GM23338 (cell line): Measurements from ENCODE around the gene CHD2. TPM values are rescaled to one million over a fixed set of nuclear protein-coding genes. Genes with fewer than 3 reads are reported as not detected.

ENCODE experiments used
- ATAC-seq: fragments of 200-7000 bp; cut with Tn5 transposase; 3 replicates; pipeline ENCODE4 v1.9.1; 2020
- DNase-seq: peaks from one replicate; pipeline ENCODE4 v3.0.0-alpha.2; 2015; ENCODE audit warnings: low spot score
- H2AFZ ChIP-seq: fragments of 200-600 bp; sonication (generic); 2 replicates; pipeline ENCODE4 v1.8.0; 2016; ENCODE audit warnings: antibody characterized with exemption, mild to moderate bottlenecking, moderate library complexity
- H3F3A ChIP-seq: fragments of 200-600 bp; sonication (generic); replicated peaks from 2 replicates; pipeline ENCODE4 v1.8.0; 2017; ENCODE audit warnings: antibody characterized with exemption, mixed run types, low read depth
- H3K27ac ChIP-seq: fragments of 200-600 bp; sonication (generic); 2 replicates; pipeline ENCODE4 v1.6.1; 2016; ENCODE audit warnings: low read depth
- H3K27me3 ChIP-seq: fragments of 200-600 bp; sonication (generic); 2 replicates; pipeline ENCODE4 v1.8.0; 2016; ENCODE audit warnings: mild to moderate bottlenecking, mixed run types, moderate library complexity; ENCODE audit not compliant: insufficient read depth
- H3K36me3 ChIP-seq: fragments of 200-600 bp; sonication (generic); 2 replicates; pipeline ENCODE4 v1.8.0; 2016; ENCODE audit warnings: mild to moderate bottlenecking; ENCODE audit not compliant: insufficient read depth
- H3K4me1 ChIP-seq: fragments of 200-600 bp; sonication (generic); 2 replicates; pipeline ENCODE4 v1.8.0; 2016; ENCODE audit warnings: mild to moderate bottlenecking, moderate library complexity; ENCODE audit not compliant: insufficient read depth
- H3K4me2 ChIP-seq: fragments of 200-600 bp; sonication (generic); 2 replicates; pipeline ENCODE4 v1.7.1; 2017; ENCODE audit warnings: mixed run types
- H3K4me3 ChIP-seq: fragments of 200-600 bp; sonication (generic); 2 replicates; pipeline ENCODE4 v1.6.1; 2016; ENCODE audit warnings: mixed run types
- H3K79me2 ChIP-seq: fragments of 200-600 bp; sonication (generic); replicated peaks from 2 replicates; pipeline ENCODE4 v1.8.0; 2017; ENCODE audit warnings: mild to moderate bottlenecking; ENCODE audit not compliant: insufficient read depth
- H3K9me2 ChIP-seq: fragments of 200-600 bp; sonication (generic); 2 replicates; pipeline ENCODE4 v1.8.0; 2017; ENCODE audit not compliant: insufficient read depth
- H4K20me1 ChIP-seq: fragments of 200-600 bp; sonication (generic); replicated peaks from 2 replicates; pipeline ENCODE4 v1.8.0; 2017; ENCODE audit warnings: mild to moderate bottlenecking; ENCODE audit not compliant: insufficient read depth
- H3K27ac Mint-ChIP-seq: 2 replicates; pipeline ENCODE4 v1.8.0; 2020; ENCODE audit warnings: inconsistent platforms, mild to moderate bottlenecking, moderate library complexity, mixed read lengths
- H3K27me3 Mint-ChIP-seq: 3 replicates; pipeline ENCODE4 v1.8.0; 2022; ENCODE audit warnings: low read depth, mild to moderate bottlenecking, moderate library complexity, mixed read lengths, inconsistent platforms; ENCODE audit not compliant: insufficient read depth, poor library complexity
- H3K36me3 Mint-ChIP-seq: 3 replicates; pipeline ENCODE4 v1.8.0; 2021; ENCODE audit warnings: low read depth, mild to moderate bottlenecking, inconsistent platforms, moderate library complexity, mixed read lengths
- H3K4me1 Mint-ChIP-seq: 3 replicates; pipeline ENCODE4 v1.8.0; 2020; ENCODE audit warnings: mild to moderate bottlenecking, inconsistent platforms, mixed read lengths
- H3K4me3 Mint-ChIP-seq: 3 replicates; pipeline ENCODE4 v1.8.0; 2021; ENCODE audit warnings: moderate library complexity, mild to moderate bottlenecking, inconsistent platforms, mixed read lengths
- H3K9me3 Mint-ChIP-seq: 3 replicates; pipeline ENCODE4 v1.8.0; 2020; ENCODE audit warnings: moderate library complexity, mild to moderate bottlenecking, inconsistent platforms, mixed read lengths
- CREB1 ChIP-seq: fragments of 250-450 bp; sonication (Bioruptor Pico); IDR thresholded peaks from 2 replicates; pipeline ENCODE4 v1.5.0; 2020; ENCODE audit warnings: low read depth, mild to moderate bottlenecking, moderate library complexity
- EZH2 ChIP-seq: fragments of 200-600 bp; sonication (generic); IDR thresholded peaks from one replicate; pipeline ENCODE4 v1.8.0; 2017; ENCODE audit warnings: antibody characterized with exemption, mild to moderate bottlenecking, low read depth; ENCODE audit not compliant: unreplicated experiment
- EZH2phosphoT487 ChIP-seq: fragments of 200-600 bp; sonication (generic); IDR thresholded peaks from one replicate; pipeline ENCODE4 v1.8.1; 2018; ENCODE audit warnings: antibody characterized with exemption; ENCODE audit not compliant: unreplicated experiment
- JUNB ChIP-seq: IDR thresholded peaks from one replicate; pipeline ENCODE4 v1.6.1; 2016; ENCODE audit warnings: antibody characterized with exemption; ENCODE audit not compliant: unreplicated experiment
- NANOG ChIP-seq: IDR thresholded peaks from 2 replicates; pipeline ENCODE4 v1.6.1; 2016; ENCODE audit warnings: antibody characterized with exemption, borderline replicate concordance
- POLR2AphosphoS5 ChIP-seq: IDR thresholded peaks from 2 replicates; pipeline ENCODE4 v1.6.1; 2016; ENCODE audit warnings: antibody characterized with exemption, low read depth
- STAT1 ChIP-seq: IDR thresholded peaks from one replicate; pipeline ENCODE4 v1.6.1; 2016; ENCODE audit warnings: antibody characterized with exemption; ENCODE audit not compliant: unreplicated experiment
- ZNF114 ChIP-seq: fragments of 250-450 bp; sonication (Bioruptor Pico); IDR thresholded peaks from 2 replicates; pipeline ENCODE4 v1.5.0; 2020; ENCODE audit warnings: mild to moderate bottlenecking, moderate library complexity
- ZNF331 ChIP-seq: fragments of 250-450 bp; sonication (Bioruptor Pico); IDR thresholded peaks from 2 replicates; pipeline ENCODE4 v1.5.0; 2020; ENCODE audit warnings: low read depth, mild to moderate bottlenecking, moderate library complexity
- polyA plus RNA-seq: library from polyadenylated mRNA; unstranded; fragments of >200 nt; fragmentation: Nextera tagmentation; extraction: Ambion mirVana; gene quantifications from 2 replicates; pipeline ENCODE4 v1.2.1, GENCODE V29; 2016
- total RNA-seq: library from RNA; depleted of rRNA; stranded (reverse); fragments of >200 nt; shearing (Covaris generic); gene quantifications from 2 replicates; pipeline ENCODE4 v1.2.3, GENCODE V29; 2014
- TF ChIP-seq, protein P1 (sequence below): fragments of 250-450 bp; sonication (Bioruptor Pico); IDR thresholded peaks from 2 replicates; pipeline ENCODE4 v1.5.0; 2020; ENCODE audit warnings: mild to moderate bottlenecking, moderate library complexity
- TF ChIP-seq, protein P2 (sequence below): IDR thresholded peaks from one replicate; pipeline ENCODE4 v1.6.1; 2018; ENCODE audit warnings: antibody characterized with exemption; ENCODE audit not compliant: unreplicated experiment
- TF ChIP-seq, protein P3 (sequence below): IDR thresholded peaks from 2 replicates; pipeline ENCODE4 v1.6.1; 2016; ENCODE audit warnings: antibody characterized with exemption
- TF ChIP-seq, protein P4 (sequence below), 2 experiments: fragments of 200-600 bp in 1 of 2; sonication (generic) in 1 of 2; conservative IDR thresholded peaks; 2 replicates each; pipeline versions ENCODE4 v1.5.1 to v1.6.1; 2016 to 2017; ENCODE audit warnings: antibody characterized with exemption in 2 of 2, low read depth in 2 of 2, mild to moderate bottlenecking in 2 of 2, moderate library complexity in 1 of 2

The CHD2 gene
- total and polyA plus RNA-seq, 2 experiments from 2014 or later, result 119 to 130 TPM

DNA sequence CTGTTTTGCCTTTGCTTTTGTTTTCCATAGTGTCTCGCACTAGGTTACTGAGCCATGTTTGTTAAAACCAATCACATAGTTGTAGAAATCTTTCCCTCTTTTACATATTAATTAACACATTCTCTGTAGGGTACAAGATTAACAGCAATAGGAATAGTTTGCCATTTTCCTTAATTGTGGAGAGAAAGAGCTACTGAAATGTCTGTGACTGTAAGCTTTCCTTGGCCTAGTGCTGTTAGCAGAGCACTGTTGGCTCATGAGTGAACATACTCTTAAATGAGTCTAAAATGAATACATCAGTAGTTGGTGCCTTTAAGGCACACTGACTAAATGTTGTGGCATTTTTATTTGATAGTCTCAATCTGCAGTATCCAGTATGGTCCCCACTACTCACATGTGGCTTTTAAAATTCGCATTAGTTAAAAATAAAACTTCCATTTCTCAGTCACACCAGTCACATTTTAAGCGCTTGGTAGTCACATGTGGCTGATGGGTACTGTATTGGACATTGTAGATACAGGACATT lies 28.2 kb downstream of the CHD2 start:
- Mint-ChIP-seq H3K9me3 (no peaks in the 10 kb centered on the region), H3K4me1 (0 out of 3 replicates have a peak, but pooled peaks cover 1% of the 10 kb centered on the region), H3K27ac (no peak overlapping the region), H3K36me3 (peaks cover 90% of the 10 kb centered on the region), H3K27me3 (peaks cover 2% of the 10 kb centered on the region), H3K4me3 (no peak overlapping the region)
- Histone ChIP-seq H4K20me1 (no peaks in the 10 kb centered on the region; the same call in 1 of the 2 replicates), H3F3A (no peaks in the 10 kb centered on the region), H3K4me2 (no peak overlapping the region), H3K4me3 (no peak overlapping the region), H3K27me3 (no peaks in the 10 kb centered on the region), H3K79me2 (peaks cover 72% of the 10 kb centered on the region), H3K9me2 (no peaks in the 10 kb centered on the region), H2AFZ (no peak overlapping the region), H3K27ac (0 out of 2 replicates have a peak overlapping the region, but pooled peaks have one; percentile 39), H3K36me3 (peaks cover 71% of the 10 kb centered on the region), H3K4me1 (0 out of 2 replicates have a peak, but pooled peaks cover under 1% of the 10 kb centered on the region)
- ATAC-seq (no peak), DNase-seq (no peak)
- TF ChIP-seq, protein P1, sequence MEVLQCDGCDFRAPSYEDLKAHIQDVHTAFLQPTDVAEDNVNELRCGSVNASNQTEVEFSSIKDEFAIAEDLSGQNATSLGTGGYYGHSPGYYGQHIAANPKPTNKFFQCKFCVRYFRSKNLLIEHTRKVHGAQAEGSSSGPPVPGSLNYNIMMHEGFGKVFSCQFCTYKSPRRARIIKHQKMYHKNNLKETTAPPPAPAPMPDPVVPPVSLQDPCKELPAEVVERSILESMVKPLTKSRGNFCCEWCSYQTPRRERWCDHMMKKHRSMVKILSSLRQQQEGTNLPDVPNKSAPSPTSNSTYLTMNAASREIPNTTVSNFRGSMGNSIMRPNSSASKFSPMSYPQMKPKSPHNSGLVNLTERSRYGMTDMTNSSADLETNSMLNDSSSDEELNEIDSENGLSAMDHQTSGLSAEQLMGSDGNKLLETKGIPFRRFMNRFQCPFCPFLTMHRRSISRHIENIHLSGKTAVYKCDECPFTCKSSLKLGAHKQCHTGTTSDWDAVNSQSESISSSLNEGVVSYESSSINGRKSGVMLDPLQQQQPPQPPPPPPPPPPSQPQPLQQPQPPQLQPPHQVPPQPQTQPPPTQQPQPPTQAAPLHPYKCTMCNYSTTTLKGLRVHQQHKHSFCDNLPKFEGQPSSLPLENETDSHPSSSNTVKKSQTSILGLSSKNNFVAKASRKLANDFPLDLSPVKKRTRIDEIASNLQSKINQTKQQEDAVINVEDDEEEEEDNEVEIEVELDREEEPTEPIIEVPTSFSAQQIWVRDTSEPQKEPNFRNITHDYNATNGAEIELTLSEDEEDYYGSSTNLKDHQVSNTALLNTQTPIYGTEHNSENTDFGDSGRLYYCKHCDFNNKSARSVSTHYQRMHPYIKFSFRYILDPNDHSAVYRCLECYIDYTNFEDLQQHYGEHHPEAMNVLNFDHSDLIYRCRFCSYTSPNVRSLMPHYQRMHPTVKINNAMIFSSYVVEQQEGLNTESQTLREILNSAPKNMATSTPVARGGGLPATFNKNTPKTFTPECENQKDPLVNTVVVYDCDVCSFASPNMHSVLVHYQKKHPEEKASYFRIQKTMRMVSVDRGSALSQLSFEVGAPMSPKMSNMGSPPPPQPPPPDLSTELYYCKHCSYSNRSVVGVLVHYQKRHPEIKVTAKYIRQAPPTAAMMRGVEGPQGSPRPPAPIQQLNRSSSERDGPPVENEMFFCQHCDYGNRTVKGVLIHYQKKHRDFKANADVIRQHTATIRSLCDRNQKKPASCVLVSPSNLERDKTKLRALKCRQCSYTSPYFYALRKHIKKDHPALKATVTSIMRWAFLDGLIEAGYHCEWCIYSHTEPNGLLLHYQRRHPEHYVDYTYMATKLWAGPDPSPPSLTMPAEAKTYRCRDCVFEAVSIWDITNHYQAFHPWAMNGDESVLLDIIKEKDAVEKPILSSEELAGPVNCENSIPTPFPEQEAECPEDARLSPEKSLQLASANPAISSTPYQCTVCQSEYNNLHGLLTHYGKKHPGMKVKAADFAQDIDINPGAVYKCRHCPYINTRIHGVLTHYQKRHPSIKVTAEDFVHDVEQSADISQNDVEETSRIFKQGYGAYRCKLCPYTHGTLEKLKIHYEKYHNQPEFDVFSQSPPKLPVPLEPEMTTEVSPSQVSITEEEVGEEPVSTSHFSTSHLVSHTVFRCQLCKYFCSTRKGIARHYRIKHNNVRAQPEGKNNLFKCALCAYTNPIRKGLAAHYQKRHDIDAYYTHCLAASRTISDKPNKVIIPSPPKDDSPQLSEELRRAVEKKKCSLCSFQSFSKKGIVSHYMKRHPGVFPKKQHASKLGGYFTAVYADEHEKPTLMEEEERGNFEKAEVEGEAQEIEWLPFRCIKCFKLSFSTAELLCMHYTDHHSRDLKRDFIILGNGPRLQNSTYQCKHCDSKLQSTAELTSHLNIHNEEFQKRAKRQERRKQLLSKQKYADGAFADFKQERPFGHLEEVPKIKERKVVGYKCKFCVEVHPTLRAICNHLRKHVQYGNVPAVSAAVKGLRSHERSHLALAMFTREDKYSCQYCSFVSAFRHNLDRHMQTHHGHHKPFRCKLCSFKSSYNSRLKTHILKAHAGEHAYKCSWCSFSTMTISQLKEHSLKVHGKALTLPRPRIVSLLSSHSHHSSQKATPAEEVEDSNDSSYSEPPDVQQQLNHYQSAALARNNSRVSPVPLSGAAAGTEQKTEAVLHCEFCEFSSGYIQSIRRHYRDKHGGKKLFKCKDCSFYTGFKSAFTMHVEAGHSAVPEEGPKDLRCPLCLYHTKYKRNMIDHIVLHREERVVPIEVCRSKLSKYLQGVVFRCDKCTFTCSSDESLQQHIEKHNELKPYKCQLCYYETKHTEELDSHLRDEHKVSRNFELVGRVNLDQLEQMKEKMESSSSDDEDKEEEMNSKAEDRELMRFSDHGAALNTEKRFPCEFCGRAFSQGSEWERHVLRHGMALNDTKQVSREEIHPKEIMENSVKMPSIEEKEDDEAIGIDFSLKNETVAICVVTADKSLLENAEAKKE (CRISPR knock-in tag), result no peak
- TF ChIP-seq EZH2, result no peak
- no peak for TF ChIP-seq EZH2phosphoT487
- TF ChIP-seq JUNB, result no peak
- no peak for TF ChIP-seq POLR2AphosphoS5
- TF ChIP-seq ZNF114, result no peak
- no peak for TF ChIP-seq NANOG
- TF ChIP-seq, protein P2, sequence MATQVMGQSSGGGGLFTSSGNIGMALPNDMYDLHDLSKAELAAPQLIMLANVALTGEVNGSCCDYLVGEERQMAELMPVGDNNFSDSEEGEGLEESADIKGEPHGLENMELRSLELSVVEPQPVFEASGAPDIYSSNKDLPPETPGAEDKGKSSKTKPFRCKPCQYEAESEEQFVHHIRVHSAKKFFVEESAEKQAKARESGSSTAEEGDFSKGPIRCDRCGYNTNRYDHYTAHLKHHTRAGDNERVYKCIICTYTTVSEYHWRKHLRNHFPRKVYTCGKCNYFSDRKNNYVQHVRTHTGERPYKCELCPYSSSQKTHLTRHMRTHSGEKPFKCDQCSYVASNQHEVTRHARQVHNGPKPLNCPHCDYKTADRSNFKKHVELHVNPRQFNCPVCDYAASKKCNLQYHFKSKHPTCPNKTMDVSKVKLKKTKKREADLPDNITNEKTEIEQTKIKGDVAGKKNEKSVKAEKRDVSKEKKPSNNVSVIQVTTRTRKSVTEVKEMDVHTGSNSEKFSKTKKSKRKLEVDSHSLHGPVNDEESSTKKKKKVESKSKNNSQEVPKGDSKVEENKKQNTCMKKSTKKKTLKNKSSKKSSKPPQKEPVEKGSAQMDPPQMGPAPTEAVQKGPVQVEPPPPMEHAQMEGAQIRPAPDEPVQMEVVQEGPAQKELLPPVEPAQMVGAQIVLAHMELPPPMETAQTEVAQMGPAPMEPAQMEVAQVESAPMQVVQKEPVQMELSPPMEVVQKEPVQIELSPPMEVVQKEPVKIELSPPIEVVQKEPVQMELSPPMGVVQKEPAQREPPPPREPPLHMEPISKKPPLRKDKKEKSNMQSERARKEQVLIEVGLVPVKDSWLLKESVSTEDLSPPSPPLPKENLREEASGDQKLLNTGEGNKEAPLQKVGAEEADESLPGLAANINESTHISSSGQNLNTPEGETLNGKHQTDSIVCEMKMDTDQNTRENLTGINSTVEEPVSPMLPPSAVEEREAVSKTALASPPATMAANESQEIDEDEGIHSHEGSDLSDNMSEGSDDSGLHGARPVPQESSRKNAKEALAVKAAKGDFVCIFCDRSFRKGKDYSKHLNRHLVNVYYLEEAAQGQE, result no peak
- no peak for TF ChIP-seq ZNF331
- TF ChIP-seq, protein P3, sequence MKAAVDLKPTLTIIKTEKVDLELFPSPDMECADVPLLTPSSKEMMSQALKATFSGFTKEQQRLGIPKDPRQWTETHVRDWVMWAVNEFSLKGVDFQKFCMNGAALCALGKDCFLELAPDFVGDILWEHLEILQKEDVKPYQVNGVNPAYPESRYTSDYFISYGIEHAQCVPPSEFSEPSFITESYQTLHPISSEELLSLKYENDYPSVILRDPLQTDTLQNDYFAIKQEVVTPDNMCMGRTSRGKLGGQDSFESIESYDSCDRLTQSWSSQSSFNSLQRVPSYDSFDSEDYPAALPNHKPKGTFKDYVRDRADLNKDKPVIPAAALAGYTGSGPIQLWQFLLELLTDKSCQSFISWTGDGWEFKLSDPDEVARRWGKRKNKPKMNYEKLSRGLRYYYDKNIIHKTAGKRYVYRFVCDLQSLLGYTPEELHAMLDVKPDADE, result no peak
- no peak for TF ChIP-seq STAT1
- TF ChIP-seq CREB1 (CRISPR knock-in tag), result no peak
- TF ChIP-seq, protein P4, sequence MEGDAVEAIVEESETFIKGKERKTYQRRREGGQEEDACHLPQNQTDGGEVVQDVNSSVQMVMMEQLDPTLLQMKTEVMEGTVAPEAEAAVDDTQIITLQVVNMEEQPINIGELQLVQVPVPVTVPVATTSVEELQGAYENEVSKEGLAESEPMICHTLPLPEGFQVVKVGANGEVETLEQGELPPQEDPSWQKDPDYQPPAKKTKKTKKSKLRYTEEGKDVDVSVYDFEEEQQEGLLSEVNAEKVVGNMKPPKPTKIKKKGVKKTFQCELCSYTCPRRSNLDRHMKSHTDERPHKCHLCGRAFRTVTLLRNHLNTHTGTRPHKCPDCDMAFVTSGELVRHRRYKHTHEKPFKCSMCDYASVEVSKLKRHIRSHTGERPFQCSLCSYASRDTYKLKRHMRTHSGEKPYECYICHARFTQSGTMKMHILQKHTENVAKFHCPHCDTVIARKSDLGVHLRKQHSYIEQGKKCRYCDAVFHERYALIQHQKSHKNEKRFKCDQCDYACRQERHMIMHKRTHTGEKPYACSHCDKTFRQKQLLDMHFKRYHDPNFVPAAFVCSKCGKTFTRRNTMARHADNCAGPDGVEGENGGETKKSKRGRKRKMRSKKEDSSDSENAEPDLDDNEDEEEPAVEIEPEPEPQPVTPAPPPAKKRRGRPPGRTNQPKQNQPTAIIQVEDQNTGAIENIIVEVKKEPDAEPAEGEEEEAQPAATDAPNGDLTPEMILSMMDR (conservative IDR thresholded peaks at IDR 0.05; ENCODE audit: low read depth in 2 of 2), result no peak
